ENCODE measurements around the gene SLC4A9. TPM values are rescaled to one million over a fixed set of nuclear protein-coding genes. Genes with fewer than 3 reads are reported as not detected.
A peak's percentile ranks its signal among the peaks of the same experiment; 100 is the strongest.

The SLC4A9 gene
- total RNA-seq, 1 donor from 2014 or later = 0.23 TPM

DNA sequence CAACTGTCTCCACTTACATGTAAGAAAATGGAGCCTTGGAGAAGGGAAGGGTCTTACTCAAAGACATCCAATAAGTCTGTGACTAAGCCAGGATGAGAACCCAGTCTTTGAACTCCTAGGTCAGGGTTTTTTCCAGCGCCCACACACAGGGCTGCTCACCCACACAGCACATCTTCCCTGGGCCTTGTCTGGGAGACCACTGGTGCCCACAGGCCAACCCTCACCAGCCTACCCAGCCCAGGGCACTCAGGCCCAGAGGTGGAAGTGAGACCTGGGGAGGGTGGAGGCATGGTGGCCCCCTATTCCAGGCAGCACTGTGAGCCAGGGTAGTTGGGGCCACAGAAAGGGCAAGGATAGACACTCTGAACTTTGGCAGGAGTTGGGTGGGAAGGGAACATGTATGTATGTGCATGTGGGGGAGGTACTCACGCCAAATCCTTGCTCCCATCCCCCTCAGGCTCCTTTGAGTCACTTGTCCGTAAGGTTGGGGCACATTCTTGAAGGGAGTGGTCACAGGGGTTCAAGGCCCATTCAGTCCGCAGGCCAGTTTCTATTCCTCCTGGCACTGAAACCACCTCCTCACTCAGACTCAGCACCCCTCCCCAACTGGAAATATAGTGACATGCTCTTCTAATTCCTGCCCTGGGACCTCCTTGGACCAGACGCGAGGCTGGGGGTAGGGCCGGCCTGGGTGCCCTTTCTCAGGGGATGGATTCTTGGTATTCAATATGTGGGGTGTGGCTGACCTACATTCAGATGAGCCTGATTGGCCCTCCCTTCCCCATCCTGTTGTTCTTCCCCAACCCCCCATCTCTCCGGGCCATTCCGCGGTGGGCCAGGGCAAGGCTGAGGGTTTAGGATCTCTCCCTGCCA lies 2.9 kb upstream of the SLC4A9 start:
- no peaks in the 10 kb centered on the region for H3K4me1 Mint-ChIP-seq (ENCODE audit: unreplicated experiment)
- no peaks in the 10 kb centered on the region for H3K36me3 Mint-ChIP-seq (ENCODE audit: low read depth, unreplicated experiment)
- H3K27me3 Mint-ChIP-seq (ENCODE audit: unreplicated experiment) = no peaks in the 10 kb centered on the region
- H3K9me3 Mint-ChIP-seq (ENCODE audit: unreplicated experiment) = no peaks in the 10 kb centered on the region
- DNase-seq (ENCODE audit: low spot score) = no peak
- no peak overlapping the region for H3K27ac Mint-ChIP-seq (ENCODE audit: unreplicated experiment)
- no peak overlapping the region for H3K4me3 Mint-ChIP-seq (ENCODE audit: unreplicated experiment)
- TF ChIP-seq, protein P1, sequence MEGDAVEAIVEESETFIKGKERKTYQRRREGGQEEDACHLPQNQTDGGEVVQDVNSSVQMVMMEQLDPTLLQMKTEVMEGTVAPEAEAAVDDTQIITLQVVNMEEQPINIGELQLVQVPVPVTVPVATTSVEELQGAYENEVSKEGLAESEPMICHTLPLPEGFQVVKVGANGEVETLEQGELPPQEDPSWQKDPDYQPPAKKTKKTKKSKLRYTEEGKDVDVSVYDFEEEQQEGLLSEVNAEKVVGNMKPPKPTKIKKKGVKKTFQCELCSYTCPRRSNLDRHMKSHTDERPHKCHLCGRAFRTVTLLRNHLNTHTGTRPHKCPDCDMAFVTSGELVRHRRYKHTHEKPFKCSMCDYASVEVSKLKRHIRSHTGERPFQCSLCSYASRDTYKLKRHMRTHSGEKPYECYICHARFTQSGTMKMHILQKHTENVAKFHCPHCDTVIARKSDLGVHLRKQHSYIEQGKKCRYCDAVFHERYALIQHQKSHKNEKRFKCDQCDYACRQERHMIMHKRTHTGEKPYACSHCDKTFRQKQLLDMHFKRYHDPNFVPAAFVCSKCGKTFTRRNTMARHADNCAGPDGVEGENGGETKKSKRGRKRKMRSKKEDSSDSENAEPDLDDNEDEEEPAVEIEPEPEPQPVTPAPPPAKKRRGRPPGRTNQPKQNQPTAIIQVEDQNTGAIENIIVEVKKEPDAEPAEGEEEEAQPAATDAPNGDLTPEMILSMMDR (IDR thresholded peaks at IDR 0.05; ENCODE audit: unreplicated experiment) = no peak

DNA sequence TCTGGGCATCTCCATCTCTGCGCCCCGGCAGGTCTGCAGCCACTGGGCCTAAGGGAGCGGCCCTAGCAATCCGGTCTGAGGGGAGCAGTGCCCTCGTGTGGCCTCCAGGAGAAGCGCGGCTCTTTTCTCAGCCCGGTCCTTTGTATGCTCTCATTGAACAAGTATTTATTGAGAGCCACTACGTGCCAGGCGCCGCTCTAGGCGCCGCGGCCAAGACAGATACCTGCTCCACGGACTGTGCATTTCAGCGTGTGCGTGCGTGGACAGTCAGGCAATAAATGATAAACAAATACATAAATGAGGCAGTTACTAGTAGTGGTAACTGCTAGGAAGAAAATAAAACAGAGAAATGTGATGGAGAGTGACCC lies 2.3 kb upstream of the SLC4A9 start:
- Mint-ChIP-seq H3K4me3 (ENCODE audit: unreplicated experiment) (no peak overlapping the region), H3K36me3 (ENCODE audit: low read depth, unreplicated experiment) (no peaks in the 10 kb centered on the region), H3K4me1 (ENCODE audit: unreplicated experiment) (no peaks in the 10 kb centered on the region), H3K9me3 (ENCODE audit: unreplicated experiment) (no peaks in the 10 kb centered on the region), H3K27me3 (ENCODE audit: unreplicated experiment) (peaks cover 5% of the 10 kb centered on the region), H3K27ac (ENCODE audit: unreplicated experiment) (no peak overlapping the region)
- TF ChIP-seq, protein P1 (IDR thresholded peaks at IDR 0.05; ENCODE audit: unreplicated experiment) = peak; percentile 69
- peak; percentile 83 for DNase-seq (ENCODE audit: low spot score)

DNA sequence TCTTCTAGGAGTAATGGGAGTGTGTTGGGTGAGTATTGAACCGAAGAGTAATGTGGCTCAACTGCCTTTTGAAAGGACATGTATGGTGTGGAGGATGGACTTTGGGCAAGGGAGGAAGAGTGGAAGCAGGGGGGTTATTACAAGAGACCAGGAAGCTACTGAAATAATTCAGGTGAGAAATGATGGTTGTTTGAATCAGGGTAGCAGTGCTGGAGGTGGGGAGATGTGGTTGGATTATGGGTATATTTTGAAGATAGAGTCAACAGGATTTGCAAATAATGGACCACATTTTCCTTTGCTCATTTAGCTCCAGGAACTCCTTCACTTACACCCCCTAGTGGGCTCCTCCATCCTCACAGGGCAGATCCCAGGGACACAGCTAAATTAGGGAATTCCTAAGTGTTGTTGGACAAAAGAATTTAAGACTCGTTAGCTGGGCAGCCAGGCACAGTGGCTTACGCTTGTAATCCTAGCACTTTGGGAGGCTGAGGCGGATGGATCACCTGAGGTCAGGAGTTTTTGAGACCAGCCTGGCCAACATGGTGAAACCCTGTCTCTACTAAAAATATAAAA lies 1.2 kb upstream of the SLC4A9 start:
- peak; percentile 66 for DNase-seq (ENCODE audit: low spot score)
- Mint-ChIP-seq H3K36me3 (ENCODE audit: low read depth, unreplicated experiment) (no peaks in the 10 kb centered on the region), H3K27me3 (ENCODE audit: unreplicated experiment) (peaks cover 7% of the 10 kb centered on the region), H3K4me3 (ENCODE audit: unreplicated experiment) (no peak overlapping the region), H3K4me1 (ENCODE audit: unreplicated experiment) (no peaks in the 10 kb centered on the region), H3K9me3 (ENCODE audit: unreplicated experiment) (no peaks in the 10 kb centered on the region), H3K27ac (ENCODE audit: unreplicated experiment) (peak overlapping the region; percentile 3)
- TF ChIP-seq, protein P1 (IDR thresholded peaks at IDR 0.05; ENCODE audit: unreplicated experiment) = peak; percentile 62

DNA sequence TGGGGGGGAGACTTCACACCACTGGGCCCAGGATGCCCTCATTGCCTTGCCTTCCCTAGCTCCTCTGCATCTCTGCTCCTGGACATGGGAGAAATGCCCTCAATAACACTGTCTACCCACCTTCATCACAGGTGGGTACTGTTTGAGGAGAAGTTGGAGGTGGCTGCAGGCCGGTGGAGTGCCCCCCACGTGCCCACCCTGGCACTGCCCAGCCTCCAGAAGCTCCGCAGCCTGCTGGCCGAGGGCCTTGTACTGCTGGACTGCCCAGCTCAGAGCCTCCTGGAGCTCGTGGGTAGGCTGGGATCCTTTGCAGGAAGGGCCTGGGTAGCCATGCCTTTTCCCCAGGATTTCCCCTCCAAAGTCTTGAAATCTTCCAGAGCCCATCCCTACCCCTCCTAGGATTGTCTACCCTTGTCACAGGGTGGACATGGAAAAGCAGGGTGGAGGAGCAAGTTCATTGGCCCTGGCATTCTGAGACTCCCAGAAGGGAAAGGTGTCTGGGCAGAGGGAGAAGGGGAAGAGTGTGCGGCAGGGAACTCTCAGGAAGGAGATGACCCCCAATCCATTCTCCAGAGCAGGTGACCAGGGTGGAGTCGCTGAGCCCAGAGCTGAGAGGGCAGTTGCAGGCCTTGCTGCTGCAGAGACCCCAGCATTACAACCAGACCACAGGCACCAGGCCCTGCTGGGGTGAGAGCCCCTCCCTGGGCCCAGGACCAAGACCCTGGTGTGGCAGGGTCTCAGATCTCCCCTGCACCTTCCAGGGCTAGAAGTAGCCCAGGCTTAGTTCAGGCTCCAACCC lies 886 bp downstream of the SLC4A9 start:
- DNase-seq (ENCODE audit: low spot score) = no peak
- no peaks in the 10 kb centered on the region for H3K4me1 Mint-ChIP-seq (ENCODE audit: unreplicated experiment)
- no peak overlapping the region for H3K27ac Mint-ChIP-seq (ENCODE audit: unreplicated experiment)
- H3K36me3 Mint-ChIP-seq (ENCODE audit: low read depth, unreplicated experiment) = no peaks in the 10 kb centered on the region
- H3K27me3 Mint-ChIP-seq (ENCODE audit: unreplicated experiment) = peaks cover 7% of the 10 kb centered on the region
- no peak overlapping the region for H3K4me3 Mint-ChIP-seq (ENCODE audit: unreplicated experiment)
- TF ChIP-seq, protein P1 (IDR thresholded peaks at IDR 0.05; ENCODE audit: unreplicated experiment) = no peak
- no peaks in the 10 kb centered on the region for H3K9me3 Mint-ChIP-seq (ENCODE audit: unreplicated experiment)

Measured in endothelial cell (in vitro differentiated cells).